GM21528 (cell line): ENCODE results near the gene PDPR.
"Not testable (repeated sequence)": the region's sequence is repeated elsewhere in the genome, so short reads cannot be mapped to it uniquely, and the experiment has no call there.

ENCODE experiments used
- ATAC-seq: cut with Tn5 transposase; IDR thresholded peaks from one replicate; pipeline ENCODE4 v1.9.1; 2021; ENCODE audit warnings: mild to moderate bottlenecking, moderate library complexity; ENCODE audit not compliant: unreplicated experiment, low FRiP score

Gene PDPR

DNA sequence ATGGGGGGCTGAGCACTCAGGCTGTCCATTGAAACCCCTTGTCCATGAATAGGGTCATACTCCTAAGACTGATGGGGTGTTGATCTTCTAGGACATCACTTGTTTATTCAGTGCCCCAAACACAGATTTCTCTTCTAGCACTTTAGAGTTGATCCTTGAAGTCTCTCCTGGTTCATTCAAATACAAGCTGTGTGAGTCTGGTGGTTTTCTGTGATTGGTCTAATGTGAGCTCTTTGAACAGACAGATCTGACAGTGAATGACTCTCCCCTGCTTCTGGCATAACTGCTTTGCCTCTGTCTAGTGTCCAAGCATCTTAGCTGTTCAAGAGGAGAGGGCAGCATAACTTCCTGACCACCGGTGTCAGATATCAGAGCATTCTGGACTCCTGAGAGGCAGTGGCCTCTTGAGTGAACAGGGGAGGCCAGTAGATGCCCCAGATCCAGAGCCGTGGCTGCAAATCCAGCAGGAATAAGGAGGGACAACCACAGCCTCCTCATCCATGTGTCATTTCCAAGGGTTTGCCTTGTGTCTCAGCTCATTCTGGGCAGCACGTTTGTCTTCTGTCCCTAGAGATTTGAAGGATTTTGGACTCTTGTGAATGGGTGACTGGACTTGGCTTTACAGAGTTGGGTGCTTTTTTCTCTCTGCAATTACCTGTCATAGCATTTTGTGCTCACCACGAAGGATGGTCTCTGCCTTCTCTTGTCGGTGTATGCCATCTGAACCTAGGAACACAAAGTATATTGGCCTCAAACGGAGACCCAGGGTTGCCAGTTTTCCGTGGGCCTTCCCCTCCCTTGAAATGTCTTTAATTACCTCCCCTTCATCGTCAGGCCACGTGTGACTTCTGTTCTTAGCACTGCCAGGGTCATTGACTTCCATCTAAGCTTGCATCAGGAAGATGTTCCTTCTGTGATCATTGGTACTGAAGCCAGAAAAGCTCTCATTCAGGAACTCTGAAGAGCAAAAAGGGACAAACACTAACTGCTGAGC, 45.5 kb downstream of the PDPR start:
- no peak for ATAC-seq

DNA sequence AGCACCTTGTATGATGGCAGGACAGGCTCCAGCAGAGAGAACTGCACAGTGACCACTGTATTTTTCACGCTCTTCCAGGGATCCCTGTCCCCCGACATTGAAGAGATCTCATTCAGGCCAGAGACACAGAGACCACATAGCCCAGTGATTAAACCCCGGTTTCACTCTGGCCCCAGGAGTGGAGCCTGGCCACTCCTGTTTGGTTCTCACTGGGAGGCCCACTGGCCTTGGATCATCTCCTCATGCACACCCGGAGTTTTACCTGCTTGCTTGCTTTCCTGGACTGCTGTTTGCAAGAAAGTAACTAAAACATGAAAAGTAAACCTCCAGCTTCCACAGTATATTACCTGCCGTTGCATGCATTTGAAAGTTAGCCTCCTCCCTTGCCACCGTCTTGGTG, 46.3 kb downstream of the PDPR start:
- ATAC-seq = no peak

DNA sequence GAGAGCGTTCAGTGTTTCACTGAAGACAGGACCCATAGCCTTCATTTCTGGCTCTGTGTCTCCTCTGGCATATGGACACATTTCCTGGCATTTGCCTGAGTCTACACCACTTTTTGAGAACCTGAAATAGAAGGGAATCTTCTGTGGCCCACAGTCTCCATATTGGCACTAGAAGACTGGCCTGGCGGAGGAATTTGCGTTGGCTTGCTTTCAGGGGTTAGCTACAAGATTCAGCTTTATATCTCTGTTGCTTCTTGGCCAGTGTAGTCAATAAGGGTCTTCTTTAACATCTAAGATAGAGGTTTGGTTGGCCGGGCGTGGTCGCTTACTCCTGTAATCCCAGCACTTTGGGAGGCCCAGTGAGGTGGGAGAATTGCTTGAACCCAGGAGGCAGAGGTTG, 46.7 kb downstream of the PDPR start:
- no peak for ATAC-seq

DNA sequence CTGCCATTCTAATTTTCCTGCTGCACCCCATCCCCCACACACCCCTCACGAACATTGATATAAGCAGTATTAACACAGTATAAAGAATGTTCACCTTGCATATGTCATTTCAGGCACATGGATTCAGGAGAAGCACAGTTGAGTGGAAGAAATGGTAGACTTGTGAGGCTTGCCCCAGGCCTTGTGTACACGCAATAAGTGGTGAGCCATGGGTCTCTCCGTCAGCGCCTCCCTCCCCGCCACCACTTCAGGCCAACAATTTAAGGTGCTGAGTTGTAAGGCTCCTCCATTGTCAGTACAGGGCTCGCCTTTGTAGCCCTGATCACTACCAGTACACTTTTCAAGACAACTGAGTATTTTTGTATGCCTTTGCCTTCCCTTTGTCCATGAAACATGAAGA, 47.2 kb downstream of the PDPR start:
- ATAC-seq = no peak

DNA sequence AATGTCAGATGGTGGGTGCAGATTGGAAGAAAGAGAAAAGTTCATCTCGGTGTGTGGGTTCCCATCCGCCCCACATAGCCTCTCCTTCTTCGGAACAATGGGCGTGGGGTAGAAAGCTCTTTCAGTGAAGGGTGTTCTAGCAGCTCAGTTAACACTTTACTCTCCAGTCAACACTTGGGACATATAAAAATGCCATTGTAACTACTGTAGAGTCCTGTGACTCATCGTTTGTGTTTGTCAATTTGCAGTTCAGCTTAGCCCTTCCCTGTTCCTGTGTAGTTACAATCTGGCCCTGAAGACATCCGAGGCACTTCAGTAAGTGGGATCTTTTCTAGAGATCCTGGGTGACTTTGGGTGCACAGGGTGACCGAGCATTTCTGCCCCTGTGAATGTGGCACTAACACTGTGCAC, 47.9 kb downstream of the PDPR start:
- ATAC-seq = no peak

DNA sequence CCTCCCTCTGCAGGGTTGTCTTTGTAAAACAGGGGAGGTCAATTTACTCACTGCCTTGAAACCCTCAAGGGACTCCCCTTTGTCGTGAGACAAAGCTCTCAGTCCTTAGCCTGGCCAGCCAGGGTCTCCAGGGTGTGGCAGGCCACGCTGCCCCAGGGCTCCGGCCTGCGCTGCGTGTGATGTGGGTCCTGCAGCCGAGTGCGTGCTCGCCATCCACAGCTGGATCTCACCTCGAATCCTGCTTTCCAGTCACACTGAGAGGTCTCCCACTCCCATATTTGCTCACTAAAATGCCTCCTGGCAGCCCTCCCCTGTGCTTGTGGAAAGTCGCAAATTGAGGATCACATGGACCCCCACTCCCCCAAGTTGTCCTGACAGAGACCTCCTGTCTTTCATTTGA, 49.5 kb downstream of the PDPR start:
- no peak for ATAC-seq

DNA sequence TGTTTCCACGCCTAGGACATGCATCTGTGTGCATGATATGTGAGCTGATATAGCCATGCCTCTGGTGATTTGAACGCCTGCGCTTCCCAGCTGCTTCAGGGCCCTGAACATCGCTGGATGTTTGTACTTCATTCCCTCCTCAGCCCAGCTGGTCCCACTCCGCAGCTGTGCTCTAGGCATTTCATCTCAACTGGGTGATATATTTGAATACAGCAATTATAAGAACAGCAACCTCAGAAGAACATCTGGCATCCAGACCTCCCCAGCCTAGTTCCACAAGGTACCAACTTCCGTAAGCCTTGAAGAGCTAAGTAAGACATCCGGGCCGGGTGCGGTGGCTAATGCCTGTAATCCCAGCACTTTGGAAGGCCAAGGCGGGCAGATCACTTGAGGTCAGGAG, 52.6 kb downstream of the PDPR start:
- not testable (repeated sequence) for ATAC-seq

DNA sequence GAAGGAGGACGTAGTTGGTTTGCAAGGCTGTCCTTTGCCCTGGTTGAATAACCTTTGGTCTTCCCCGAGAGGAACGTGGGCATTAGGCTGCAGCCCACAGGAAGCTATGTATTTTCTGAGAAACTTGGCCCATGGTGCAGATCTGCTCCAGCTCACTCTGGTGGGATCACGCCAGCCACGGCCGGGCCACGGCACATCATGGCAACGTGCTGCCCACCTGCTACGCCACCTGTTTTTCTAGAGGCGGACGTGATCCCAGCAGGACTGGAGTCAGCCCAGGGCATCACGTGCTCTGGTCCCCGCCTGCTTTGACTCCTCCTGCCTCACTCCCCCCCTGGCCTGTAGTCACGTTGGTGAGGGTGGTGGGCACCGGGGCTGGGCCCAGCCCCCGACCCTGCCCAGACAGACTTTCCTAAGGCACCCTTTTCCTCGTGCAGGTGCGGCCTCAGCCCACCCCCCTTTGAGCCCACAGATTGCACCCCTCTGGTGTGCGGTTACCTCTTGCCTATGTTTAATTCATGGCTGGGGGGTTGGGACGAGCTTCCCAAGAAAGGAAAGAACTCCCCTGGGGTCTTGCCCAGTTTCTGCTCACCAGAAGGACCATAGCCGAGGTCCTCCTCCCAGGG, 59.2 kb downstream of the PDPR start, which contains the start of gene CLEC18C:
Gene CLEC18C, plus strand, starts transcription at position 576 of the 626 bp plus-strand sequence. CDS start 492 bp downstream, outside the sequence.
- ATAC-seq = not testable (repeated sequence)

DNA sequence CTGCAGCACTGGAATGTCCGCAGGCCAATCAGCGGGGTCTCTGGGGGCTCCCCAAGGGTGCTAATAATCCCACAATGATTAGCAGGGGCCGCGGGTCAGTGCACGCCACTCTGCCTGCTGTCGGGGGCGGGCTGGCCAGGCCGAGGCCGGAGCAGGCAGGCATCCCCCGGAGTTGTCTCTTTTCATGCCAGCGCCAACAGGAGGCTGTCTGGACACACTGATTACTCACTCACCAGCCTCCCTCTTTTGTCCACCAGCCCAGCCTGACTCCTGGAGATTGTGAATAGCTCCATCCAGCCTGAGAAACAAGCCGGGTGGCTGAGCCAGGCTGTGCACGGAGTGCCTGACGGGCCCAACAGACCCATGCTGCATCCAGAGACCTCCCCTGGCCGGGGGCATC, 59.8 kb downstream of the PDPR start:
- not testable (repeated sequence) for ATAC-seq

DNA sequence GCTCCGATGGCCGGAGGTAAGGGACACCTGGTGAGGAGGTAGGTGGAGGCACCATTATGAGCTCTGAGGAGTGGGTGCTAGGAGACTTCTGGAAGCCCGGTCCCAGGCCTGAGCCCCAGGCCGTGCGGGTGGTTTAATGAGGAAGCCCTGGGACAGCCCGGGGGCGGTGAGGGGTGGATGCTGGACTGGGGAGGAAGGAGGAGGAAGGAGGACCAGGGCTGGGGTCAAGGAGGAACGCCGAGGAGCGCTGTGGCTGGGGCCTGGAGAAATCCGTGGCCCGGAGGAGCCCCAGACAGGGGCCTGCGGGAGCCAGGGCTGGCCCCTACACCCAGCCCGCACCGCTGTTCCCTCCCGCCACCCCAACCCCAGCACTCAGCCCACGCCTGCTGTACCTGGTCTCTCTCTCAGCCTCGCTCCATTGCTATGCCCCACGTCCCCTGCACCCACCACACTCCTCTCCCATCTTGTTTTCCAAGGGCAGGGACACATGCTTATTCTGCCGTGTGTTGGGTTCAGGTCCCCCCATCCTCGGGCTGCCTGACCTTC, 60.3 kb downstream of the PDPR start:
- not testable (repeated sequence) for ATAC-seq

DNA sequence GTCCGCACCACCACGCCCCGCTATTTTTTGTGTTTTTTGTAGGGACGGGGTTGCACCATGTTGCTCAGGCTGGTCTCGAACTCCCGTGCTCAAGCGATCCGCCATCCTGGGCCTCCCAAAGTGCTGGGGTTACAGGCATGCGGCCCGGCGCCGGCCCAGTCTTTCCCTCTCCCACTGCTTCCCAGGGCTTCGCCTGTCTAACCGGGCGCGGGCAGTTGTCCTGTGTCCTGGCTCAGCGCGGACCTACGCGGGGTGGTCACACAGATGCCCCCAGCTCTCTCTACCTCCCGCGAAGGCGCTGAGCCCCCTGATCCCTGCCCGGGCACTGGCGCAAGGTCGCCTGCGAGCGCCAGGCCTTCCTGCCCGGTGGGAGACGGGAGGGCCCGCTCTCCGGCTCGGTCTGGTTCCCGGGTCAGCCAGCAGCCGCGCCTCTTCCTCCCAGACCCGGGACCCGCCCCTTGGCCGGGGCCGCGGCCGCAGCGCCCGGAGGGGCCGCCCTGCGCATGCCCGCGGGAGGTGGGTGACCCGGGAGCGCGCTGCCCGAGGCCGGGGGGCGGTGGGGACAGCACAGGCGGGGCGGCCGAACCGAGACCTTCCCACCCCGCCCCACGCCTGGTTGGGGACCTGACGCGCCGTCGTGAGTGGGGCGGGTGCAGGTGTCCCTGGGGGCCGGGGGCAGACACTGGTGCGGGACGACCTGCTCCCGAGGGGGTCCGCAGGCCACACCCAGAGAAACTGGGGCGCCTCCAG, 73.9 kb downstream of the PDPR start:
- ATAC-seq = not testable (repeated sequence)

DNA sequence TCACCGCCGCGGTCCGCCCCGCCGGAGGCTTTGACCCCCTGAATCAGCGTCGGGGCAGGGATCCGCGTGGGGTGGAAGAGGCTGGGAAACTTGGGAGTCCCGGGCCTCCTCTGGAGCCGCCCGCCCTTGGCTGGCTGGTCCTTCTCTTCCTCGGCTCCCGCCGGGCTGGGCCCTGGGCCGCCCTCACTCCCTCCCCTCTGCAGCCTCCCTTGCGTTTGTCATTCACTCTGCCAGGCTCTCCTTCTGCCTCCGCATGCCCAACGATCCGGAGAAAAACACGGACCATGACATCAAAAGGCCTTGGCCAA, 74.4 kb downstream of the PDPR start:
- not testable (repeated sequence) for ATAC-seq

DNA sequence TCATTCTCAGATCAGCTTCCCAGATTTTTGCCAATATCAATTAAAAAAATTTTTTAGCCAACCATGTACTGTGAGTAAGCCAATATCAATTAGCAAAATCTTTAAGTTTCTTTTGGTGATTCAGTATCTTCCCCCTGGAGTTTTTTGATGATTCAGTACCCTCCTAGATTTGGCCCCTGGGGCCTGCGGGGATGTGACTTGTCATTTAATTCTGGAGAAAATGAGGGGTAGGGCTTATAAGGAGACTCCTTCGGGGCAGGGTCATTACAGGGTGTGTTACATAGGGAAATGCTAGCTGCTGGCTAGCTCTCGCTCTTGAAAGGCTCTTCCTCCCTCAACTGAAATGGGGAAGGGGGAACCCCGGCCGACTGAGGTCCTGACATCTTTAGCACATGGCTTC, 76.4 kb downstream of the PDPR start:
- not testable (repeated sequence) for ATAC-seq

DNA sequence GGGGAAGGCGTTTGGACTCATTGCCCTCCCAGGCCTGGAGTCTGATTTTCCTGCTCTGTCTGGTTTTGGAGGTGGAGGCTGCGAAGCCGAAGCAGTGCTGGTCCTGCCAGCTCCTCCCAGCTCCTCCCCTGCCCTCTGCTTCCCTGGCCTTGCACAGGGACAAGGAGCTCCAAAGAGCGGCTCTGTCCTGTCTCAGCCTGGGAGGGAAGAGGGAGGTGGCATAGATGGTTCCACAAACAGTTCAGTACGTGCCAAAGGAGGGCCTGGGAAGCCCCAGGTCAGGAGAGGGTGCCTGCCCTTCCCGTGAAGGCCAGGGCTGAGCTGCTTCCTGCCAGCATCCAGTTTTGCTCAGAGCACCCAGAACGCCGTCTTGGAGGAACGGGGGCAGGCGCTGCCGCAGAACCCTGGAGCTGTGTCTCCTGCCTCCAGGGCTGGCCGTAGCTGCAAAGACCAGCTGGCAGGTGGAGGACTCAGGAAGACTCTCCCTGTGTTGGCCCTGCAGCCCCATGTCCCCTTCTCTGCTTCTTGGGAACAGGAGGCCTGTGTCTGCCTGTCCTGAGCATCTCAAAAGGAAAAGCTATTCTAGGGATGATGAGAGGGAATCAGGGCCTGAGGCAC, 82.7 kb downstream of the PDPR start:
- not testable (repeated sequence) for ATAC-seq

DNA sequence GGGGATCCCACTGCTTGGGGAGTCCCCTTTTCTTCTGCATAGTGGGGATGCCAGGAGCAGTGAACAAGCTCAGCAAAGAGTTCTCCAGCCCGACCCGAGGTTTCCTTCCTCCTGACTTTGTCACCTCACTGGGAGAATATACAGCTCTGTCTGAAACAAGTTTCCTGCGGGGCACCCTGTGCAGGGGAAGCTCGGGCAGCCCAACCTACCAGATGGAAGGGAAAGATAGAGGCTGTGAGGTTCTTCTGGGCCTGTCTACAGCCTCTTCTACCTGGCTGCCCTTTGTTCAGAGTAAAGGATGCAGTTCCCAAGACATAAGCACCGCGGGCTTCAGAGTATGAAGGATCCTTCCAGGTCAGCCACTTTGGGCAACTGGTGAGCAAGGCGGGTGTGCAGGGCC, 83.5 kb downstream of the PDPR start:
- not testable (repeated sequence) for ATAC-seq

DNA sequence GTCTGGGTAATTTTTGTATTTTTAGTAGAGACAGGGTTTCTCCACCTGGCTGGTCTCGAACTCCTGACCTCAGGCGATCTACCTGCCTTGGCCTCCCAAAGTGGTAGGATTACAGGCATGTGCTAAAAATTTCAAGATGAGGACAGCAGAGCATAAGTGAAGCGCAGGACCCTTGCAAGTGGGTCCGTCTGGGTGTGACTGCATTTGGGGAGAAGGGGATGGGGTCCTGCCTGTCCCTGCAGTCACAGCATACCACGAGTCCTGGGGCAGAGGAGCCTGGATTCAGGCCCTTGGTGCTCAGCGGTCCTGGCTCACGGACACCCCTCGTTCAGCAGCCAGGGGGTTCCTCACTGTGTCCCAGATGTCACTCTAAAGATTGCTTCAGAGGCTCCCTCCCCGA, 84.1 kb downstream of the PDPR start:
- not testable (repeated sequence) for ATAC-seq

DNA sequence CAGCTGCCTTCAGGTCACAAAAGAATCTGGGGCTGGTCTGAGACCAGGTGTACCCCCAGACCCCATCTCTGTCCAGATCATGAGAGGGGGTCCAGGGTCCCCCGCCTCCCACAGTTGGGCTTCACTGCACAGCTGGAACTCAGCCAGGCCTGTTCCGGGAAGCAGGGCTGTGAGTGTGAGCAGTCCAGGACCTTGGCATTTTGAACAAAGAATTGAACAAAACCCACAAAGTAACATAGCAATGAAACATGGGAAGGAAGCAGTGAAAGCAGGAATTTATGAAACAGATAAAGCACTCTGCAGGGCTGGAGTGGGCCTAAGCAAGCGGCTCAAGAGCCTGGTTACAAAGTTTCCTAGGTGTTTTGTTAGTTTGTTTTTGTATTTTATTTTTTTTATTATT, 84.5 kb downstream of the PDPR start:
- ATAC-seq = not testable (repeated sequence)

DNA sequence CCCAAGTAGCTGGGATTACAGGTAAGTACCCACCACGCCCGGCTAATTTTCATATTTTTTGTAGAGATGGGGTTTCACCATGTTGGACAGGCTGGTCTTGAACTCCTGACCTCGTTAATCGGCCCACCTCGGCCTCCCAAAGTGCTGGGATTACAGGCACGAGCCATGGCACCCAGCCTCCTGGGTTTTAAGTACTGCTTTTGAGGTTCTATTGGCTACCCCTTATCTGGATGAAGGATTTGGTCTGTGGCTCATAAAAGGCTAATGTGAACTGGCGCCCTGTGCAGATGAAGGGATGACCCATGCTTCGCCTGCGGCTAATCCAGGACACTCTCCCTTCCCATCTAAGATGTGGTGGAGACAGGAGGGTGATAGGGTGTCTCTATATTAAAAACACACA, 85.0 kb downstream of the PDPR start:
- not testable (repeated sequence) for ATAC-seq

DNA sequence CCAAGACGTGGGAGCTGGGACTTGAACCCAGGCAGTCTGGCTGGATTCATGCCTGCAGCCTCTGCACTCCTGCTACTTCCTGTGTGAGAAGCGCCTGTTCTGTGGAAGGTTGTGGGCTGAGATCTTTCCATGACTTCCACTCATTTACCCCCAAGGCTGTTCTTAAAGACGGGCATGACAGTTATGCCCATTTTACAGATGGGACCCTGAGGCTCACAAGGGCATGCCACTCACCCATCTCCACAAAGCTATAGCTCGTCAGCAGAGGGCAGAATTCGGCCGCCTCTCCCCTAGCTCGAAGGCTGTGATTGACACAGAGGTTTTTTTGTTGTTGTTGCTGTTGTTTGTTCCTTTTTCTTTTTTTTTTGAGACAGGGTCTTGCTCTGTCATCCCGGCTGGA, 85.9 kb downstream of the PDPR start:
- ATAC-seq = not testable (repeated sequence)

DNA sequence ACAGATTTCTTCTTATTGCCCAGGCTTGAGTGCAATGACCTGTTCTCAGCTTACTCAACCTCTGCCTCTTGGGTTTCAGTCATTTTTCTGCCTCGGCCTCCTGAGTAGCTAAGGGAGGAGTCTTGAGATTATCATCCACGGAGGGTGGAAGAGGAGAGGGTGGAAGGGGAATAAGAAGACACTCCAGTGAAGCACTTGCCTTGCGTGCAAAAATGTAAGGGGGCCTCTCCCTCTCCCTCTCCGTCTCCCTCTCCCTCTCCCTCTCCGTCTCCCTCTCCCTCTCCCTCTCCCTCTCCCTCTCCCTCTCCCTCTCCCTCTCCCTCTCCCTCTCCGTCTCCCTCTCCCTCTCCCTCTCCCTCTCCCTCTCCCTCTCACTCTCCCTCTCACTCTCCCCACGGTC, 89.4 kb downstream of the PDPR start:
- not testable (repeated sequence) for ATAC-seq
